Measurements from ENCODE around the gene GIPC1. TPM values are rescaled to one million over a fixed set of nuclear protein-coding genes. Genes with fewer than 3 reads are reported as not detected.

The GIPC1 gene
- total RNA-seq, 4 donors from 2014 or later, result 36.4 to 95.5 (median 48.9) TPM

- no peak for TF ChIP-seq CTCF (IDR thresholded peaks at IDR 0.05; ENCODE audit: low read depth)
These were observed 62.1 kb downstream of the GIPC1 start for GRCh38 chr19:14433554-14434501.

- no peak for TF ChIP-seq CTCF (IDR thresholded peaks at IDR 0.05; ENCODE audit: low read depth)
These were observed 63.0 kb downstream of the GIPC1 start, which contains the start of gene PKN1 for GRCh38 chr19:14432791-14433553. PKN1 (plus strand) TSS chr19:14433306; CDS start chr19:14433522, 216 bp downstream.

GRCh38 chr19:14430712-14431111 is 65.2 kb downstream of the GIPC1 start:
- TF ChIP-seq CTCF (IDR thresholded peaks at IDR 0.05; ENCODE audit: low read depth), result no peak

- TF ChIP-seq CTCF (IDR thresholded peaks at IDR 0.05; ENCODE audit: low read depth), result no peak
These were observed 67.0 kb downstream of the GIPC1 start for GRCh38 chr19:14428882-14429416.

Small RNA genes lying within 50 kb of the gene (small RNA-seq; reads per million reads assigned to genes)
- gene SNRPGP15, result not detected

Other genes with a start within 250 kb of the GIPC1 start
- 10 to 100 TPM; 26.0 to 60.2 (median 29.1) TPM for gene ADGRE5, start 114.7 kb downstream of the GIPC1 start, total RNA-seq
- 10 to 100 TPM; 45.8 to 67.1 (median 56.7) TPM for gene DDX39A, start 76.8 kb downstream of the GIPC1 start, total RNA-seq
- gene PKN1, start 62.8 kb downstream of the GIPC1 start, total RNA-seq, result 100 to 1,000 TPM in 1 of 4 donors, 10 to 100 TPM in 3; 47.8 to 136 (median 75.8) TPM
- under 1 TPM in 1 of 4 donors, not detected in 3; 0.49 TPM for gene PTGER1, start 20.8 kb downstream of the GIPC1 start, total RNA-seq
- 100 to 1,000 TPM in 1 of 4 donors, 10 to 100 TPM in 3; 45.9 to 104 (median 66.3) TPM for gene DNAJB1, start 22.3 kb upstream of the GIPC1 start, total RNA-seq
- gene TECR, start 33.5 kb upstream of the GIPC1 start, total RNA-seq, result 10 to 100 TPM; 36.8 to 86.7 (median 62.4) TPM
- gene NDUFB7, start 75.9 kb upstream of the GIPC1 start, total RNA-seq, result 100 to 1,000 TPM; 293 to 484 (median 411) TPM
- gene CLEC17A, start 87.0 kb upstream of the GIPC1 start, total RNA-seq, result not detected
- under 1 TPM in 2 of 4 donors, not detected in 2; 0.34 to 0.38 TPM for gene ADGRE3, start 178.7 kb upstream of the GIPC1 start, total RNA-seq
- 10 to 100 TPM; 17.4 to 47.5 (median 25.8) TPM for gene ZNF333, start 193.9 kb upstream of the GIPC1 start, total RNA-seq

Data from subcutaneous adipose tissue (tissue), 4 donors.